ENCODE results near the gene TRPM6. TPM values are rescaled to one million over a fixed set of nuclear protein-coding genes. Genes with fewer than 3 reads are reported as not detected.

Gene TRPM6
- total RNA-seq, 8 experiments from 2014 or later = 0.05 to 1.7 (median 0.43) TPM

GRCh38 chr9:74755999-74756398 is 131.7 kb downstream of the TRPM6 start:
- 80 to 100% (median 100%) methylated on average over 1 to 3 of the region's 3 CpGs; no CpG with 5 or more reads in 1 of the 10 experiments for WGBS, 10 experiments
- ATAC-seq (replicated peaks in 6 of 8) = no peak
- in situ Hi-C loops (cut with MboI; ENCODE audit: low pct_unique_long_range_greater_than_20kb in 2 of 9, low sequenced_read_pairs in 9 of 9, unreplicated experiment in 9 of 9) = loop anchor here in 1 of 9 experiments (25.0 kb wide), 1 partner anchor 256 kb away; no protein-coding TSS in a partner anchor

GRCh38 chr9:74755355-74755754 is 132.4 kb downstream of the TRPM6 start:
- H3K4me1 ChIP-seq (replicated peaks in 1 of 2) = no peaks in the 10 kb centered on the region
- in situ Hi-C loops (cut with MboI; ENCODE audit: low pct_unique_long_range_greater_than_20kb in 2 of 9, low sequenced_read_pairs in 9 of 9, unreplicated experiment in 9 of 9) = loop anchor here in 1 of 9 experiments (25.0 kb wide), 1 partner anchor 257 kb away; no protein-coding TSS in a partner anchor

More at GRCh38 chr9:74755999-74756398, 131.7 kb downstream of the TRPM6 start:
- no peak overlapping the region for H3K4me3 ChIP-seq
- H3K27ac ChIP-seq = no peak overlapping the region
- no peaks in the 10 kb centered on the region for H3K4me1 ChIP-seq (replicated peaks in 1 of 2)

GRCh38 chr9:74753650-74754049 is 134.1 kb downstream of the TRPM6 start:
- WGBS, 10 experiments = 41 to 80% (median 63%) methylated on average over 2 to 6 of the region's 6 CpGs; no CpG with 5 or more reads in 1 of the 10 experiments
- H3K4me3 ChIP-seq = no peak overlapping the region
- in situ Hi-C loops (cut with MboI; ENCODE audit: low pct_unique_long_range_greater_than_20kb in 2 of 9, low sequenced_read_pairs in 9 of 9, unreplicated experiment in 9 of 9) = loop anchor here in 1 of 9 experiments (25.0 kb wide), 1 partner anchor 259 kb away; no protein-coding TSS in a partner anchor
- H3K27ac ChIP-seq = no peak overlapping the region
- no peak for ATAC-seq (replicated peaks in 6 of 8)
- H3K4me1 ChIP-seq (replicated peaks in 1 of 2) = no peaks in the 10 kb centered on the region

More at GRCh38 chr9:74755355-74755754, 132.4 kb downstream of the TRPM6 start:
- Histone ChIP-seq H3K27ac (no peak overlapping the region), H3K4me3 (no peak overlapping the region)
- peak in 6 of 8 experiments; percentile 60 to 96 (median 78) for ATAC-seq (replicated peaks in 6 of 8)

- no peak for ATAC-seq (replicated peaks in 6 of 8)
- Histone ChIP-seq H3K27ac (no peak overlapping the region), H3K4me3 (no peak overlapping the region), H3K4me1 (replicated peaks in 1 of 2) (no peaks in the 10 kb centered on the region)
- WGBS, 10 experiments = 40 to 100% (median 82%) methylated on average over 1 to 4 of the region's 4 CpGs
- in situ Hi-C loops (cut with MboI; ENCODE audit: low pct_unique_long_range_greater_than_20kb in 2 of 9, low sequenced_read_pairs in 9 of 9, unreplicated experiment in 9 of 9) = loop anchor here in 2 of 9 experiments (25.0 kb wide), 2 partner anchors 162 to 1062 kb away; no protein-coding TSS in a partner anchor
These were observed 138.8 kb downstream of the TRPM6 start for GRCh38 chr9:74748966-74749365.

- ATAC-seq (replicated peaks in 6 of 8) = peak in 5 of 8 experiments; percentile 11 to 71 (median 63)
- H3K4me3 ChIP-seq = no peak overlapping the region
- no peak overlapping the region for H3K27ac ChIP-seq
- no peaks in the 10 kb centered on the region for H3K4me1 ChIP-seq (replicated peaks in 1 of 2)
- in situ Hi-C loops (cut with MboI; ENCODE audit: low pct_unique_long_range_greater_than_20kb in 2 of 9, low sequenced_read_pairs in 9 of 9, unreplicated experiment in 9 of 9) = loop anchor here in 2 of 9 experiments (25.0 kb wide), 2 partner anchors 156 to 1056 kb away; no protein-coding TSS in a partner anchor
- WGBS, 10 experiments = 0 to 57% (median 20%) methylated on average over 1 to 8 of the region's 8 CpGs; no CpG with 5 or more reads in 1 of the 10 experiments
These were observed 144.7 kb downstream of the TRPM6 start for GRCh38 chr9:74742792-74743730.

GRCh38 chr9:74742191-74742790 is 145.4 kb downstream of the TRPM6 start:
- no peak overlapping the region for H3K27ac ChIP-seq
- H3K4me1 ChIP-seq (replicated peaks in 1 of 2) = no peaks in the 10 kb centered on the region
- no peak overlapping the region for H3K4me3 ChIP-seq
- in situ Hi-C loops (cut with MboI; ENCODE audit: low pct_unique_long_range_greater_than_20kb in 2 of 9, low sequenced_read_pairs in 9 of 9, unreplicated experiment in 9 of 9) = loop anchor here in 2 of 9 experiments (25.0 kb wide), 2 partner anchors 155 to 1055 kb away; no protein-coding TSS in a partner anchor
- ATAC-seq (replicated peaks in 6 of 8) = no peak
- 80 to 100% (median 95%) methylated on average over 1 of the region's 1 CpG; no CpG with 5 or more reads in 4 of the 10 experiments for WGBS, 10 experiments

GRCh38 chr9:74736646-74737045 is 151.1 kb downstream of the TRPM6 start:
- ATAC-seq (replicated peaks in 6 of 8) = no peak
- 19 to 96% (median 88%) methylated on average over 3 to 4 of the region's 4 CpGs for WGBS, 10 experiments
- Histone ChIP-seq H3K4me1 (replicated peaks in 1 of 2) (no peaks in the 10 kb centered on the region), H3K27ac (no peak overlapping the region), H3K4me3 (no peak overlapping the region)
- in situ Hi-C loops (cut with MboI; ENCODE audit: low pct_unique_long_range_greater_than_20kb in 2 of 9, low sequenced_read_pairs in 9 of 9, unreplicated experiment in 9 of 9) = loop anchor here in 2 of 9 experiments (25.0 kb wide), 2 partner anchors 149 to 1049 kb away; no protein-coding TSS in a partner anchor

GRCh38 chr9:74735761-74736160 is 152.0 kb downstream of the TRPM6 start:
- Histone ChIP-seq H3K4me3 (no peak overlapping the region), H3K4me1 (replicated peaks in 1 of 2) (no peaks in the 10 kb centered on the region), H3K27ac (no peak overlapping the region)
- in situ Hi-C loops (cut with MboI; ENCODE audit: low pct_unique_long_range_greater_than_20kb in 2 of 9, low sequenced_read_pairs in 9 of 9, unreplicated experiment in 9 of 9) = loop anchor here in 2 of 9 experiments (25.0 kb wide), 2 partner anchors 148 to 1048 kb away; no protein-coding TSS in a partner anchor
- WGBS, 10 experiments = 10 to 81% (median 48%) methylated on average over 1 to 3 of the region's 4 CpGs; no CpG with 5 or more reads in 2 of the 10 experiments
- ATAC-seq (replicated peaks in 6 of 8) = no peak

GRCh38 chr9:74729136-74729695 is 158.5 kb downstream of the TRPM6 start:
- 0 to 92% (median 80%) methylated on average over 5 to 9 of the region's 9 CpGs; no CpG with 5 or more reads in 1 of the 10 experiments for WGBS, 10 experiments
- peak in 1 of 8 experiments; percentile 26 for ATAC-seq (replicated peaks in 6 of 8)
- H3K4me1 ChIP-seq (replicated peaks in 1 of 2) = no peaks in the 10 kb centered on the region
- H3K27ac ChIP-seq = no peak overlapping the region
- H3K4me3 ChIP-seq = no peak overlapping the region
- in situ Hi-C loops (cut with MboI; ENCODE audit: low pct_unique_long_range_greater_than_20kb in 2 of 9, low sequenced_read_pairs in 9 of 9, unreplicated experiment in 9 of 9) = loop anchor here in 2 of 9 experiments (25.0 kb wide), 2 partner anchors 142 to 1042 kb away; no protein-coding TSS in a partner anchor

GRCh38 chr9:74728176-74728575 is 159.5 kb downstream of the TRPM6 start:
- no peaks in the 10 kb centered on the region for H3K4me1 ChIP-seq (replicated peaks in 1 of 2)
- no peak overlapping the region for H3K27ac ChIP-seq
- no peak overlapping the region for H3K4me3 ChIP-seq
- no peak for ATAC-seq (replicated peaks in 6 of 8)
- in situ Hi-C loops (cut with MboI; ENCODE audit: low pct_unique_long_range_greater_than_20kb in 2 of 9, low sequenced_read_pairs in 9 of 9, unreplicated experiment in 9 of 9) = loop anchor here in 2 of 9 experiments (25.0 kb wide), 2 partner anchors 141 to 1041 kb away; no protein-coding TSS in a partner anchor
- WGBS, 10 experiments = 33 to 92% (median 70%) methylated on average over 2 to 7 of the region's 7 CpGs; no CpG with 5 or more reads in 1 of the 10 experiments

GRCh38 chr9:74726581-74726980 is 161.1 kb downstream of the TRPM6 start:
- 100% methylated on average over 2 of the region's 3 CpGs; no CpG with 5 or more reads in 8 of the 10 experiments for WGBS, 10 experiments
- Histone ChIP-seq H3K4me1 (replicated peaks in 1 of 2) (no peaks in the 10 kb centered on the region), H3K27ac (no peak overlapping the region), H3K4me3 (no peak overlapping the region)
- no peak for ATAC-seq (replicated peaks in 6 of 8)
- in situ Hi-C loops (cut with MboI; ENCODE audit: low pct_unique_long_range_greater_than_20kb in 2 of 9, low sequenced_read_pairs in 9 of 9, unreplicated experiment in 9 of 9) = loop anchor here in 2 of 9 experiments (25.0 kb wide), 2 partner anchors 139 to 1039 kb away; no protein-coding TSS in a partner anchor

GRCh38 chr9:74724317-74724716 is 163.4 kb downstream of the TRPM6 start:
- in situ Hi-C loops (cut with MboI; ENCODE audit: low pct_unique_long_range_greater_than_20kb in 2 of 9, low sequenced_read_pairs in 9 of 9, unreplicated experiment in 9 of 9) = no loop called here
- WGBS, 10 experiments = 32 to 95% (median 63%) methylated on average over 1 to 5 of the region's 5 CpGs; no CpG with 5 or more reads in 5 of the 10 experiments
- no peak for ATAC-seq (replicated peaks in 6 of 8)
- H3K4me3 ChIP-seq = no peak overlapping the region
- no peaks in the 10 kb centered on the region for H3K4me1 ChIP-seq (replicated peaks in 1 of 2)
- no peak overlapping the region for H3K27ac ChIP-seq
